Naive thymus-derived CD4-positive, alpha-beta T cell (primary cell): ENCODE measurements around the gene UGT1A10. TPM values are rescaled to one million over a fixed set of nuclear protein-coding genes. Genes with fewer than 3 reads are reported as not detected.

Experiments used
- ATAC-seq: fragments of 150-1000 bp; cut with Tn5 transposase; 2 replicates; pipeline ENCODE4 v1.10.0; 2021; ENCODE audit warnings: mild to moderate bottlenecking, moderate library complexity
- CTCF ChIA-PET: fragments of 350-600 bp; sonication (Branson Sonifier 250); formaldehyde crosslinking; loops from one replicate; lab custom pipeline; 2021; ENCODE audit warnings: antibody characterized with exemption; lab: Charles Lee
- POLR2A ChIA-PET: fragments of 350-600 bp; sonication (Branson Sonifier 250); formaldehyde crosslinking; loops from one replicate; lab custom pipeline; 2021; ENCODE audit warnings: antibody characterized with exemption, inconsistent platforms; lab: Charles Lee
- DNase-seq, 9 donors: peaks; one replicate each; pipeline versions ENCODE4 v3.0.0 to v3.0.0-alpha.2; 2020 to 2022; ENCODE audit warnings: mixed read lengths in 1 of 9
- H3K27ac ChIP-seq: one replicate; pipeline ENCODE4 v1.7.0; 2013; ENCODE audit warnings: mild to moderate bottlenecking, low read depth, low read length, moderate library complexity
- H3K27me3 ChIP-seq, 2 donors: one replicate each; pipeline ENCODE4 v1.7.0; 2013; ENCODE audit warnings: low read length in 2 of 2, mild to moderate bottlenecking in 2 of 2, moderate library complexity in 2 of 2; ENCODE audit not compliant: control insufficient read depth in 2 of 2, insufficient read depth in 2 of 2
- H3K36me3 ChIP-seq, 3 experiments: 1 replicate in 2 of 3; 2 replicates in 1 of 3; pipeline ENCODE4 v1.7.0; 2013; ENCODE audit warnings: low read length in 3 of 3, mild to moderate bottlenecking in 3 of 3, moderate library complexity in 1 of 3; ENCODE audit not compliant: insufficient read depth in 3 of 3, control insufficient read depth in 2 of 3
- H3K4me1 ChIP-seq, 2 donors: one replicate each; pipeline ENCODE4 v1.7.0; 2013; ENCODE audit warnings: low read length in 2 of 2, mild to moderate bottlenecking in 2 of 2, moderate library complexity in 1 of 2; ENCODE audit not compliant: control insufficient read depth in 2 of 2, insufficient read depth in 2 of 2
- H3K4me3 ChIP-seq: 2 replicates; pipeline ENCODE4 v1.7.0; 2013; ENCODE audit warnings: mild to moderate bottlenecking, low read length
- H3K9me3 ChIP-seq, 3 experiments: 1 replicate in 2 of 3; 2 replicates in 1 of 3; pipeline ENCODE4 v1.7.0; 2013; ENCODE audit warnings: low read length in 3 of 3; ENCODE audit not compliant: control insufficient read depth in 2 of 3
- H3K27ac Mint-ChIP-seq, 9 donors: one replicate each; pipeline ENCODE4 v1.8.0; 2020 to 2022; ENCODE audit warnings: mixed read lengths in 9 of 9, mild to moderate bottlenecking in 8 of 9, moderate library complexity in 5 of 9, inconsistent platforms in 2 of 9
- H3K27me3 Mint-ChIP-seq, 5 donors: one replicate each; pipeline ENCODE4 v1.8.0; 2021 to 2022; ENCODE audit warnings: mixed read lengths in 5 of 5, mild to moderate bottlenecking in 1 of 5
- H3K36me3 Mint-ChIP-seq, 5 donors: one replicate each; pipeline ENCODE4 v1.8.0; 2020 to 2022; ENCODE audit warnings: mixed read lengths in 5 of 5, mild to moderate bottlenecking in 3 of 5, inconsistent platforms in 1 of 5
- H3K4me1 Mint-ChIP-seq, 7 donors: one replicate each; pipeline ENCODE4 v1.8.0; 2020 to 2022; ENCODE audit warnings: mixed read lengths in 7 of 7, mild to moderate bottlenecking in 3 of 7, inconsistent platforms in 1 of 7
- H3K4me3 Mint-ChIP-seq, 10 donors: one replicate each; pipeline ENCODE4 v1.8.0; 2020 to 2022; ENCODE audit warnings: mild to moderate bottlenecking in 10 of 10, mixed read lengths in 10 of 10, moderate library complexity in 6 of 10, inconsistent platforms in 2 of 10
- H3K9me3 Mint-ChIP-seq, 11 donors: one replicate each; pipeline ENCODE4 v1.8.0; 2020 to 2022; ENCODE audit warnings: mixed read lengths in 11 of 11, mild to moderate bottlenecking in 4 of 11, inconsistent platforms in 1 of 11, moderate library complexity in 1 of 11
- intact Hi-C, 2 donors: fragments of 100-400 bp; cut with micrococcal nuclease; formaldehyde crosslinking; loops; one replicate each; pipeline ENCODE4 v1.15.1; 2023
- polyA plus RNA-seq, 2 donors: library from polyadenylated mRNA; unstranded; fragments of 300-500 nt; fragmentation: Illumina TruSeq; gene quantifications; one replicate each; pipeline ENCODE4 v1.2.3, GENCODE V29; 2021
- total RNA-seq, 6 experiments: library from RNA in 5 of 6; stranded (reverse) in 5 of 6; gene quantifications; 1 replicate in 5 of 6; 2 replicates in 1 of 6; pipeline ENCODE4 v1.2.3 and lab custom pipeline; 2021 to 2026

Gene UGT1A10
- total and polyA plus RNA-seq, 7 experiments from 2014 or later = not detected

DNA sequence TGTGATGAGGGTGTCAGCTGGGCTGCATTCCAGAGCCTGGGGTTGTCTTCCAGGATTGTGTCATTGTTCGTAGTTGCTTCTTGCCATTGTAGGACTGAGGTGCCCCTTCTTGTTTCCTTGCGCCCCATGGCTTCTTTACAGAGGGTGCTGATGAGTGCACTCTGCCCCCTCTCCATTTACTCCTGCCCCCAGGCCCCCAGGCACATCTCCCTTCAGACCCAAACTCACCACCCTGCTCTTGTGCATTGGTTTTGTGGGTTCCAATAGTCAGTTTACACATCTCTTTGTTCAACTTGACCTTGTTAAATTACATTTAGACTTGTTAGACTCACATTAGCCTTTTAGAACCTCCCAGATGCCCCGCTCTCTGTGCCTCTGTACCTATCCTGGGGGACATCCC lies 184.9 kb downstream of the UGT1A10 start:
- H3K9me3 Mint-ChIP-seq = peaks cover 0 to 4% (median 0%) of the 10 kb centered on the region in 11 donors
- Histone ChIP-seq H3K9me3 (no peaks in the 10 kb centered on the region), H3K27me3 (no peaks in the 10 kb centered on the region), H3K4me1 (no peaks in the 10 kb centered on the region), H3K27ac (no peak overlapping the region), H3K4me3 (no peak overlapping the region), H3K36me3 (no peaks in the 10 kb centered on the region)
- intact Hi-C loops = no loop called here
- peaks cover 0 to 15% (median 5%) of the 10 kb centered on the region in 5 donors for H3K27me3 Mint-ChIP-seq
- no peaks in the 10 kb centered on the region for H3K36me3 Mint-ChIP-seq
- ATAC-seq (no peak), DNase-seq (no peak)
- no peak overlapping the region for H3K27ac Mint-ChIP-seq
- CTCF ChIA-PET = no interaction called here
- no peak overlapping the region for H3K4me3 Mint-ChIP-seq
- no peaks in the 10 kb centered on the region for H3K4me1 Mint-ChIP-seq
- POLR2A ChIA-PET = no interaction called here

DNA sequence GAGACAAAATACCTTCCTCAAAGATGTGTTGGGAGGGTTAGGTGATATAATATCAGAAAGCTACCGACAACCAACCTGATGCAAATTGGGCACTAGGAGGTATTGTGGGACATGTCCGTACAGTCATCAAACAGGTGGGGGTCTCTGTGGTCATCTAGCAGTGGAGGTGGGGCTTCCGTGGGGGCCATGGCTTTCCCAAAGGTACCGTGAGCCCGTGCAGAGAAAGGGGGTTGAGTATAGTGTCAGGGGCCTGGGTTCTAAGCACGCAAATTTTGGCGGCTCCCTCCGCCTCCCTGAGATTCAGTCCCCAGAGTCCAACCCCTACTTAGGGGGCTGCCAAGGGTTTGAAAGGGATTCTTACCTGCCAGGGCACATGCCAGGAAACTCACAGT lies 185.5 kb downstream of the UGT1A10 start:
- DNase-seq = no peak
- ATAC-seq = no peak
- H3K4me1 Mint-ChIP-seq = no peaks in the 10 kb centered on the region
- peaks cover 0 to 4% (median 0%) of the 10 kb centered on the region in 11 donors for H3K9me3 Mint-ChIP-seq
- intact Hi-C loops = no loop called here
- H3K4me3 Mint-ChIP-seq = no peak overlapping the region
- no peaks in the 10 kb centered on the region for H3K4me1 ChIP-seq
- H3K36me3 ChIP-seq = no peaks in the 10 kb centered on the region
- peaks cover 0 to 16% (median 5%) of the 10 kb centered on the region in 5 donors for H3K27me3 Mint-ChIP-seq
- no peaks in the 10 kb centered on the region for H3K36me3 Mint-ChIP-seq
- H3K27ac ChIP-seq = no peak overlapping the region
- POLR2A ChIA-PET = no interaction called here
- no peak overlapping the region for H3K27ac Mint-ChIP-seq
- H3K9me3 ChIP-seq = no peaks in the 10 kb centered on the region
- H3K4me3 ChIP-seq = no peak overlapping the region
- no peaks in the 10 kb centered on the region for H3K27me3 ChIP-seq
- CTCF ChIA-PET = no interaction called here

DNA sequence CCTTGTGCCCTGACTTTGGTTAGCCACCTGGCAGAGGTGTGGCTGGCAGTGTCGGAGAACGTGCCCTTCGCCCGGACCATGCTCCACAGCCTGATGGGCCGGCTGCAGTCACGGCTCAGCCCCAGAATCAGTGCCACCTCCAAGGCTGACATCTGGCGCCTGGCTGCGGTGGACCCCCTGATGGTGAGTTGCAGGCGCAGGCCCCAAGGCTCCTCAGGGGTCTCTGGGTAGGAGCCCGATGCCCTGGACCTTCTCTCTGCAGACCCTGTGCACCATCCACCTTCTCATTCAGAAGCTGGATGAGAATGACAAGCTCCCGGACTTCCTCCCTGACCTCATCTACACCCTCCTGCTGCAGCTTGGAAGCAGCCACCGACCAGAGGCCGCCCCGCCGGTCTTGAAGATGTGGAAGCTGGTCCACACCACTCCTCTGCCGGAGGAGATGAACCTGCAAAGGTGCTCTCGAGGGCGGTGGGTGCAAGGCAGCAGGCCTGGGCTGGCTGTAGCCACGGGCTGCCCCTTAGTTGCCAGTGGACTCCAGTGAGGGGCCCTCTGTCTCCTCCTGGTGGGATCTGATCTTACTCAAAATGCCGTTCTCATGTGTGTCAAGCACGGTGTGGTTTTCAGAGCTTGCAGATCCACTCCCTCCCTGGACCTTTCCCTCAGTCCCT lies 186.0 kb downstream of the UGT1A10 start:
- POLR2A ChIA-PET = no interaction called here
- H3K9me3 Mint-ChIP-seq = peaks cover 0 to 4% (median 0%) of the 10 kb centered on the region in 11 donors
- peaks cover 0 to 17% (median 5%) of the 10 kb centered on the region in 5 donors for H3K27me3 Mint-ChIP-seq
- no peaks in the 10 kb centered on the region for H3K36me3 Mint-ChIP-seq
- CTCF ChIA-PET = no interaction called here
- no peak overlapping the region for H3K27ac Mint-ChIP-seq
- DNase-seq = no peak
- no peaks in the 10 kb centered on the region for H3K27me3 ChIP-seq
- no peaks in the 10 kb centered on the region for H3K9me3 ChIP-seq
- no peak overlapping the region for H3K4me3 ChIP-seq
- H3K27ac ChIP-seq = no peak overlapping the region
- no peaks in the 10 kb centered on the region for H3K4me1 Mint-ChIP-seq
- H3K36me3 ChIP-seq = no peaks in the 10 kb centered on the region
- no peaks in the 10 kb centered on the region for H3K4me1 ChIP-seq
- no peak overlapping the region for H3K4me3 Mint-ChIP-seq
- no peak for ATAC-seq
- intact Hi-C loops = no loop called here

Other genes with a start within 250 kb of the UGT1A10 start
- 10 to 100 TPM; 14.4 to 24.3 (median 20.8) TPM for gene USP40, start 69.7 kb upstream of the UGT1A10 start, total RNA-seq
- gene USP40, start 69.7 kb upstream of the UGT1A10 start, polyA plus RNA-seq = 1 to 10 TPM; 3.9 to 8.1 TPM
- gene UGT1A8, start 18.8 kb upstream of the UGT1A10 start, total RNA-seq = not detected
- not detected for gene UGT1A8, start 18.8 kb upstream of the UGT1A10 start, polyA plus RNA-seq
- gene UGT1A9, start 35.5 kb downstream of the UGT1A10 start, total RNA-seq = not detected
- not detected for gene UGT1A9, start 35.5 kb downstream of the UGT1A10 start, polyA plus RNA-seq
- gene UGT1A7, start 45.5 kb downstream of the UGT1A10 start, total RNA-seq = not detected
- not detected for gene UGT1A7, start 45.5 kb downstream of the UGT1A10 start, polyA plus RNA-seq
- gene UGT1A6, start 56.4 kb downstream of the UGT1A10 start, total RNA-seq = not detected
- not detected for gene UGT1A6, start 56.4 kb downstream of the UGT1A10 start, polyA plus RNA-seq
- gene UGT1A5, start 76.5 kb downstream of the UGT1A10 start, total RNA-seq = not detected
- gene UGT1A5, start 76.5 kb downstream of the UGT1A10 start, polyA plus RNA-seq = not detected
- not detected for gene UGT1A4, start 82.3 kb downstream of the UGT1A10 start, total RNA-seq
- gene UGT1A4, start 82.3 kb downstream of the UGT1A10 start, polyA plus RNA-seq = not detected
- not detected for gene UGT1A3, start 92.6 kb downstream of the UGT1A10 start, total RNA-seq
- gene UGT1A3, start 92.6 kb downstream of the UGT1A10 start, polyA plus RNA-seq = not detected
- not detected for gene UGT1A1, start 123.8 kb downstream of the UGT1A10 start, total RNA-seq
- gene UGT1A1, start 123.8 kb downstream of the UGT1A10 start, polyA plus RNA-seq = not detected
- not detected for gene MROH2A, start 141.9 kb downstream of the UGT1A10 start, total RNA-seq
- not detected for gene MROH2A, start 141.9 kb downstream of the UGT1A10 start, polyA plus RNA-seq
- 10 to 100 TPM in 1 of 5 experiments, under 1 TPM in 2, not detected in 2; 0.11 to 67.1 (median 0.27) TPM for gene HJURP, start 218.1 kb downstream of the UGT1A10 start, total RNA-seq
- gene HJURP, start 218.1 kb downstream of the UGT1A10 start, polyA plus RNA-seq = under 1 TPM in 1 of 2 donors, not detected in 1; 0.40 TPM